ENCODE results near the gene RAI14. TPM values are rescaled to one million over a fixed set of nuclear protein-coding genes. Genes with fewer than 3 reads are reported as not detected.
"Not testable (repeated sequence)": the region's sequence is repeated elsewhere in the genome, so short reads cannot be mapped to it uniquely, and the experiment has no call there.

RAI14 gene
- total and polyA plus RNA-seq, 3 donors from 2014 or later: 34.3 to 54.6 (median 49.6) TPM

DNA sequence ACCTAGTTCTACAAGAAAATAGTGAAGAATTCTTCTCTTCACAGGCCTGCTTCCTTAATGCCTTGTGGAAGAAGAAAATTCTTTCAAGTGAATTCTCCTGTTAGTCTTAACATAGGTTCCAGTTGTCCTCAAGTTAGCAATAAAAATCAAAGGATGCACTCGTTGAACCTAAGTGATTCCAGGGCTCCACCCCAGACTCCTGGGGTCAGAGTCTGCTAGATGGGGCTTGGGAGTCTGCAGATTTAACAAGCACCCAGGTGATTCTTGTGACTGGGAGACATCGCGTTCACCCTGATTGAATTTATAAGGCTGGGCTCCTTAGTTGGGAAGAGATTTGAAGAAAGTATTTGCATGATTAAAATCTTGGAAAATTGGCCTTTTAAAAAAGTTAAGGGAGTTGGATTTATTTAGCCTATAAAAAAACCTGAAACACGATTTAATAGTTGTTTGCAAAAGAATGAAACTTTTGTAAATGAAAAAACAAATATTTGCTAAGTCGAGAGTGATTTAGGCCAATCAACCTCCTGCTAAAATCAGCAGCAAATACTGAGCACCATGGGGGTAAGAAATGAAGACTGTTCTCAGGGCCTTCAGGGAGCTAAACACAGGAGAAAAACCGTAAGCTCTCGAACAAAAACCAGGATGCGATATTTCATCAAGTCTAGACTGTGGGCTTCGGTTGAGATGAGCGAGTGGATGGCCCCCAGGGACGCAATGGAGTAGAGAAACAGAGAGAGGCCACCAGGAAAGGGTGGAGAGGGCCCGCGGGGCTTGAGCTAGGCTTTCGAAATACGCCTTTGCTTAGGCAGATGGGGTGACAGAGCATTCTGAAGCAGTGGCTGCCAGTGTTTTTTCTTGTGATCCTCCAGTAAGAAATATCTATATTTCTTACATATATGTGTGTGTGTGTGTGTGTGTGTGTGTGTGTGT, 95.9 kb downstream of the RAI14 start:
- Histone ChIP-seq H3K27me3 (no peaks in the 10 kb centered on the region), H3K4me1 (no peaks in the 10 kb centered on the region), H3K27ac (no peak overlapping the region), H3K36me3 (ENCODE audit: low read depth, missing control alignments) (no peaks in the 10 kb centered on the region), H3K9me3 (no peaks in the 10 kb centered on the region), H3K4me3 (no peak overlapping the region)
- TF ChIP-seq, protein P1, sequence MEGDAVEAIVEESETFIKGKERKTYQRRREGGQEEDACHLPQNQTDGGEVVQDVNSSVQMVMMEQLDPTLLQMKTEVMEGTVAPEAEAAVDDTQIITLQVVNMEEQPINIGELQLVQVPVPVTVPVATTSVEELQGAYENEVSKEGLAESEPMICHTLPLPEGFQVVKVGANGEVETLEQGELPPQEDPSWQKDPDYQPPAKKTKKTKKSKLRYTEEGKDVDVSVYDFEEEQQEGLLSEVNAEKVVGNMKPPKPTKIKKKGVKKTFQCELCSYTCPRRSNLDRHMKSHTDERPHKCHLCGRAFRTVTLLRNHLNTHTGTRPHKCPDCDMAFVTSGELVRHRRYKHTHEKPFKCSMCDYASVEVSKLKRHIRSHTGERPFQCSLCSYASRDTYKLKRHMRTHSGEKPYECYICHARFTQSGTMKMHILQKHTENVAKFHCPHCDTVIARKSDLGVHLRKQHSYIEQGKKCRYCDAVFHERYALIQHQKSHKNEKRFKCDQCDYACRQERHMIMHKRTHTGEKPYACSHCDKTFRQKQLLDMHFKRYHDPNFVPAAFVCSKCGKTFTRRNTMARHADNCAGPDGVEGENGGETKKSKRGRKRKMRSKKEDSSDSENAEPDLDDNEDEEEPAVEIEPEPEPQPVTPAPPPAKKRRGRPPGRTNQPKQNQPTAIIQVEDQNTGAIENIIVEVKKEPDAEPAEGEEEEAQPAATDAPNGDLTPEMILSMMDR (IDR thresholded peaks at IDR 0.05): no peak
- TF ChIP-seq POLR2A (IDR thresholded peaks at IDR 0.05): no peak
- DNase-seq: no peak
- 78 to 85% methylated on average over 15 of the region's 15 CpGs for WGBS, 2 donors
- intact Hi-C loops (cut with DNase I; ENCODE audit: low total_unique reads): no loop called here

GRCh38 chr5:34753236-34753635, 97.1 kb downstream of the RAI14 start:
- H3K9me3 ChIP-seq; H3K36me3 ChIP-seq (ENCODE audit: low read depth, missing control alignments); H3K4me1 ChIP-seq; DNase-seq; H3K27me3 ChIP-seq; intact Hi-C loops (cut with DNase I; ENCODE audit: low total_unique reads); H3K4me3 ChIP-seq; H3K27ac ChIP-seq: not testable (repeated sequence)
- WGBS, 2 donors: 99 to 100% methylated on average over 2 of the region's 2 CpGs

DNA sequence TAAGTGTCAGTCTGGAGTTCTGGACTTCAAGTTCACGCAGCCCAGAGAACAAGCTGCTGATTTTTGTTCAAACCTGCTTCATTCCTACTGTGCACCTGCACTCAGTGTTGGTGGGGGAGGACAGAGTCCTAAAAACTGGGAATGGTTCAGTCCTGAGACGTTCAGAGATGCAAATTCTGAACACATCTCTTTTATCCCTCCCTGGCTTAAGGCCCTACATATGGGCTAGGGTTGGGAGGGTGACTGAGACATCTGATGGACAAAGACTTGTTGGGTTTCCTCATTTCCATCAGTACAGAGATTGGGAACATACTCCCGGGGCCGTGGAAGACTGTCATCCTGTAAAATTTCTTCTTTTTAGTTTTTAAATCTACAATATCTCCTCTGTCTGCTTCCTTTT, 99.8 kb downstream of the RAI14 start:
- 87 to 93% methylated on average over 4 of the region's 4 CpGs for WGBS, 2 donors
- Histone ChIP-seq H3K36me3 (ENCODE audit: low read depth, missing control alignments) (no peaks in the 10 kb centered on the region), H3K4me3 (no peak overlapping the region), H3K9me3 (no peaks in the 10 kb centered on the region), H3K27ac (peak overlapping the region in 1 of 2 donors; percentile 45), H3K4me1 (no peaks in the 10 kb centered on the region), H3K27me3 (no peaks in the 10 kb centered on the region)
- intact Hi-C loops (cut with DNase I; ENCODE audit: low total_unique reads): no loop called here
- no peak for DNase-seq
- TF ChIP-seq, protein P1 (IDR thresholded peaks at IDR 0.05): no peak
- TF ChIP-seq POLR2A (IDR thresholded peaks at IDR 0.05): no peak

GRCh38 chr5:34756781-34757624, 100.9 kb downstream of the RAI14 start:
- H3K4me3 ChIP-seq: no peak overlapping the region
- H3K4me1 ChIP-seq: no peaks in the 10 kb centered on the region
- DNase-seq: no peak
- 63 to 65% methylated on average over 20 of the region's 20 CpGs for WGBS, 2 donors
- H3K27me3 ChIP-seq: no peaks in the 10 kb centered on the region
- no peaks in the 10 kb centered on the region for H3K36me3 ChIP-seq (ENCODE audit: low read depth, missing control alignments)
- intact Hi-C loops (cut with DNase I; ENCODE audit: low total_unique reads): no loop called here
- peak overlapping the region in 1 of 2 donors; percentile 45 for H3K27ac ChIP-seq
- no peaks in the 10 kb centered on the region for H3K9me3 ChIP-seq
- TF ChIP-seq, protein P1 (IDR thresholded peaks at IDR 0.05): no peak
- no peak for TF ChIP-seq POLR2A (IDR thresholded peaks at IDR 0.05)

GRCh38 chr5:34758514-34758913, 102.4 kb downstream of the RAI14 start:
- Histone ChIP-seq H3K4me1 (no peaks in the 10 kb centered on the region), H3K27ac (no peak overlapping the region), H3K9me3 (no peaks in the 10 kb centered on the region), H3K36me3 (ENCODE audit: low read depth, missing control alignments) (no peaks in the 10 kb centered on the region), H3K27me3 (no peaks in the 10 kb centered on the region), H3K4me3 (no peak overlapping the region)
- DNase-seq: no peak
- intact Hi-C loops (cut with DNase I; ENCODE audit: low total_unique reads): no loop called here
- WGBS, 2 donors: 91 to 94% methylated on average over 3 of the region's 3 CpGs
- no peak for TF ChIP-seq POLR2A (IDR thresholded peaks at IDR 0.05)
- TF ChIP-seq, protein P1 (IDR thresholded peaks at IDR 0.05): no peak

GRCh38 chr5:34759213-34759612, 103.1 kb downstream of the RAI14 start:
- intact Hi-C loops (cut with DNase I; ENCODE audit: low total_unique reads); H3K4me1 ChIP-seq: not testable (repeated sequence)

More at GRCh38 chr5:34759213-34759612, 103.1 kb downstream of the RAI14 start:
- not testable (repeated sequence) for H3K36me3 ChIP-seq (ENCODE audit: low read depth, missing control alignments); H3K4me3 ChIP-seq; H3K27ac ChIP-seq; DNase-seq; H3K9me3 ChIP-seq; H3K27me3 ChIP-seq
- 84 to 87% methylated on average over 5 of the region's 5 CpGs for WGBS, 2 donors

All from testis (tissue), 3 donors.